Liver (tissue), 9 donors: ENCODE data around the gene C11orf97. TPM values are rescaled to one million over a fixed set of nuclear protein-coding genes. Genes with fewer than 3 reads are reported as not detected.

Experiments
- DNase-seq: peaks from one replicate; pipeline ENCODE4 v3.0.0-alpha.2; 2017; ENCODE audit warnings: low spot score
- H3K27ac ChIP-seq, 2 donors: one replicate each; pipeline ENCODE4 v1.7.0; 2013; ENCODE audit warnings: inconsistent platforms in 2 of 2, low read length in 2 of 2, control low read depth in 1 of 2, low read depth in 1 of 2, mild to moderate bottlenecking in 1 of 2
- H3K27me3 ChIP-seq, 4 donors: one replicate each; pipeline versions ENCODE4 v1.6.1 to v1.7.0; 2013; ENCODE audit warnings: low read length in 3 of 4, inconsistent platforms in 1 of 4, mild to moderate bottlenecking in 1 of 4, moderate library complexity in 1 of 4; ENCODE audit not compliant: control insufficient read depth in 4 of 4, insufficient read depth in 4 of 4
- H3K36me3 ChIP-seq, 4 donors: one replicate each; pipeline versions ENCODE4 v1.6.1 to v1.7.0; 2013; ENCODE audit warnings: low read length in 3 of 4, mild to moderate bottlenecking in 3 of 4, low read depth in 1 of 4, moderate library complexity in 1 of 4; ENCODE audit not compliant: control insufficient read depth in 4 of 4, insufficient read depth in 3 of 4
- H3K4me1 ChIP-seq, 4 donors: one replicate each; pipeline versions ENCODE4 v1.6.1 to v1.7.0; 2013; ENCODE audit warnings: low read length in 3 of 4, mild to moderate bottlenecking in 3 of 4, moderate library complexity in 1 of 4; ENCODE audit not compliant: control insufficient read depth in 4 of 4, insufficient read depth in 4 of 4
- H3K4me3 ChIP-seq, 3 donors: one replicate each; pipeline versions ENCODE4 v1.6.1 to v1.7.0; 2013; ENCODE audit warnings: low read length in 3 of 3, control low read depth in 1 of 3, low read depth in 1 of 3, mild to moderate bottlenecking in 1 of 3
- H3K9ac ChIP-seq, 2 donors: one replicate each; pipeline ENCODE4 v1.7.0; 2013; ENCODE audit warnings: low read length in 2 of 2, mild to moderate bottlenecking in 2 of 2, moderate library complexity in 2 of 2, control low read depth in 1 of 2, low read depth in 1 of 2
- H3K9me3 ChIP-seq, 4 donors: one replicate each; pipeline versions ENCODE4 v1.6.1 to v1.7.0; 2013; ENCODE audit warnings: low read length in 3 of 4; ENCODE audit not compliant: control insufficient read depth in 4 of 4
- CTCF ChIP-seq: fragments of 150-350 bp; IDR thresholded peaks from 2 replicates; pipeline ENCODE4 v1.5.1; 2017; ENCODE audit warnings: improper control_type of control experiment, low read depth, low read length; ENCODE audit not compliant: missing input control
- EGR1 ChIP-seq, 2 donors: IDR thresholded peaks; 2 replicates each; pipeline ENCODE4 v1.6.1; 2016 to 2018; ENCODE audit warnings: antibody characterized with exemption in 2 of 2, low read depth in 2 of 2
- FOXA1 ChIP-seq: IDR thresholded peaks from 2 replicates; pipeline ENCODE4 v1.6.1; 2016; ENCODE audit warnings: antibody characterized with exemption
- FOXA2 ChIP-seq: IDR thresholded peaks from 2 replicates; pipeline ENCODE4 v1.6.1; 2016; ENCODE audit warnings: antibody characterized with exemption
- GABPA ChIP-seq, 2 donors: IDR thresholded peaks in 1 of 2; conservative IDR thresholded peaks in 1 of 2; 2 replicates each; pipeline ENCODE4 v1.6.1; 2016; ENCODE audit warnings: antibody characterized with exemption in 2 of 2, mild to moderate bottlenecking in 1 of 2, moderate library complexity in 1 of 2
- HNF4A ChIP-seq, 2 donors: conservative IDR thresholded peaks; 2 replicates each; pipeline ENCODE4 v1.6.1; 2016; ENCODE audit warnings: antibody characterized with exemption in 2 of 2, mild to moderate bottlenecking in 2 of 2
- HNF4G ChIP-seq: IDR thresholded peaks from 2 replicates; pipeline ENCODE4 v1.6.1; 2016; ENCODE audit warnings: antibody characterized with exemption
- JUND ChIP-seq, 2 donors: IDR thresholded peaks; 2 replicates each; pipeline ENCODE4 v1.6.1; 2016; ENCODE audit warnings: antibody characterized with exemption in 2 of 2
- MAX ChIP-seq: IDR thresholded peaks from 2 replicates; pipeline ENCODE4 v1.6.1; 2016; ENCODE audit warnings: antibody characterized with exemption
- NR2F2 ChIP-seq: IDR thresholded peaks from 2 replicates; pipeline ENCODE4 v1.6.1; 2016; ENCODE audit warnings: antibody characterized with exemption
- RAD21 ChIP-seq, 2 donors: IDR thresholded peaks; 2 replicates each; pipeline ENCODE4 v1.6.1; 2016; ENCODE audit warnings: antibody characterized with exemption in 2 of 2, mild to moderate bottlenecking in 2 of 2
- REST ChIP-seq: IDR thresholded peaks from 2 replicates; pipeline ENCODE4 v1.6.1; 2016; ENCODE audit warnings: antibody characterized with exemption, mild to moderate bottlenecking
- RXRA ChIP-seq, 2 donors: IDR thresholded peaks; 2 replicates each; pipeline ENCODE4 v1.6.1; 2017 to 2018; ENCODE audit warnings: antibody characterized with exemption in 2 of 2, mild to moderate bottlenecking in 1 of 2
- SP1 ChIP-seq: IDR thresholded peaks from 2 replicates; pipeline ENCODE4 v1.6.1; 2018; ENCODE audit warnings: antibody characterized with exemption, mild to moderate bottlenecking
- YY1 ChIP-seq: IDR thresholded peaks from 2 replicates; pipeline ENCODE4 v1.6.1; 2016; ENCODE audit warnings: antibody characterized with exemption, mild to moderate bottlenecking
- ZBTB33 ChIP-seq: IDR thresholded peaks from 2 replicates; pipeline ENCODE4 v1.6.1; 2016; ENCODE audit warnings: antibody characterized with exemption
- WGBS: extraction: QIAGEN DNeasy Blood & Tissue Kit; methylation state at CpG from one replicate; pipeline ENCODE4 v1.1.7; 2013; 5-methylcytosine and 5-hydroxymethylcytosine counted together
- polyA plus RNA-seq, 2 donors: library from polyadenylated mRNA; stranded (reverse) in 1 of 2; unstranded in 1 of 2; fragments of 200-250 nt in 1 of 2; fragments of >200 nt in 1 of 2; fragmentation: Nextera tagmentation in 1 of 2; extraction: Ambion mirVana in 1 of 2; gene quantifications; one replicate each; pipeline versions ENCODE4 v1.2.1 to v1.2.3, GENCODE V29; 2013 to 2015
- total RNA-seq, 2 donors: library from RNA; depleted of rRNA; stranded (reverse); fragments of >200 nt; gene quantifications; one replicate each; pipeline ENCODE4 v1.2.3, GENCODE V29; 2014
- donor health status: healthy.
- donor health status: healthy.
- donor health status: healthy.
- donor health status: healthy.
- donor health status: healthy.

C11orf97 gene
- total and polyA plus RNA-seq, 4 donors, result 0.36 to 0.94 TPM; not detected in 2

- H3K27ac ChIP-seq, result no peak overlapping the region
- H3K4me3 ChIP-seq, result no peak overlapping the region
- 54% methylated on average over 3 of the region's 3 CpGs for WGBS
- no peaks in the 10 kb centered on the region for H3K36me3 ChIP-seq
- TF ChIP-seq HNF4A (conservative IDR thresholded peaks at IDR 0.05), result no peak
- TF ChIP-seq FOXA1, result no peak
- no peak for TF ChIP-seq FOXA2
- TF ChIP-seq EGR1 (IDR thresholded peaks at IDR 0.05; ENCODE audit: low read depth in 2 of 2), result no peak
- no peak for TF ChIP-seq NR2F2
- TF ChIP-seq GABPA (IDR thresholded peaks at IDR 0.05 in 1 of 2, conservative IDR thresholded peaks at IDR 0.05 in 1 of 2), result no peak
- no peak for TF ChIP-seq RAD21 (IDR thresholded peaks at IDR 0.05)
- no peak for TF ChIP-seq ZBTB33
- no peak for TF ChIP-seq REST
- no peak for TF ChIP-seq CTCF
- TF ChIP-seq SP1, result no peak
- TF ChIP-seq JUND (IDR thresholded peaks at IDR 0.05), result no peak
- no peak for TF ChIP-seq HNF4G
- TF ChIP-seq YY1, result no peak
- H3K4me1 ChIP-seq, result no peaks in the 10 kb centered on the region
- DNase-seq, result no peak
- no peak overlapping the region for H3K9ac ChIP-seq
- no peaks in the 10 kb centered on the region for H3K27me3 ChIP-seq
- no peaks in the 10 kb centered on the region for H3K9me3 ChIP-seq
Measured at GRCh38 chr11:94537031-94537600, 24.9 kb downstream of the C11orf97 start.

- WGBS, result 44% methylated on average over 1 of the region's 1 CpG
- no peak overlapping the region for H3K9ac ChIP-seq
- no peak overlapping the region for H3K27ac ChIP-seq
- H3K4me3 ChIP-seq, result no peak overlapping the region
- DNase-seq, result no peak
- no peaks in the 10 kb centered on the region for H3K36me3 ChIP-seq
- H3K27me3 ChIP-seq, result no peaks in the 10 kb centered on the region
- H3K4me1 ChIP-seq, result peaks cover 0 to 8% (median 3%) of the 10 kb centered on the region in 4 donors
- H3K9me3 ChIP-seq, result no peaks in the 10 kb centered on the region
- TF ChIP-seq MAX (no peak), GABPA (IDR thresholded peaks at IDR 0.05 in 1 of 2, conservative IDR thresholded peaks at IDR 0.05 in 1 of 2) (no peak), EGR1 (IDR thresholded peaks at IDR 0.05; ENCODE audit: low read depth in 2 of 2) (no peak), FOXA1 (no peak), ZBTB33 (no peak), FOXA2 (no peak), YY1 (no peak), HNF4A (conservative IDR thresholded peaks at IDR 0.05) (no peak), JUND (IDR thresholded peaks at IDR 0.05) (no peak), RXRA (IDR thresholded peaks at IDR 0.05) (no peak), CTCF (no peak), SP1 (no peak)
Measured at GRCh38 chr11:94539420-94539819, 27.2 kb downstream of the C11orf97 start.
